ENCODE results near the gene TMEM141.
"Not testable (repeated sequence)": the region's sequence is repeated elsewhere in the genome, so short reads cannot be mapped to it uniquely, and the experiment has no call there.

Gene TMEM141

DNA sequence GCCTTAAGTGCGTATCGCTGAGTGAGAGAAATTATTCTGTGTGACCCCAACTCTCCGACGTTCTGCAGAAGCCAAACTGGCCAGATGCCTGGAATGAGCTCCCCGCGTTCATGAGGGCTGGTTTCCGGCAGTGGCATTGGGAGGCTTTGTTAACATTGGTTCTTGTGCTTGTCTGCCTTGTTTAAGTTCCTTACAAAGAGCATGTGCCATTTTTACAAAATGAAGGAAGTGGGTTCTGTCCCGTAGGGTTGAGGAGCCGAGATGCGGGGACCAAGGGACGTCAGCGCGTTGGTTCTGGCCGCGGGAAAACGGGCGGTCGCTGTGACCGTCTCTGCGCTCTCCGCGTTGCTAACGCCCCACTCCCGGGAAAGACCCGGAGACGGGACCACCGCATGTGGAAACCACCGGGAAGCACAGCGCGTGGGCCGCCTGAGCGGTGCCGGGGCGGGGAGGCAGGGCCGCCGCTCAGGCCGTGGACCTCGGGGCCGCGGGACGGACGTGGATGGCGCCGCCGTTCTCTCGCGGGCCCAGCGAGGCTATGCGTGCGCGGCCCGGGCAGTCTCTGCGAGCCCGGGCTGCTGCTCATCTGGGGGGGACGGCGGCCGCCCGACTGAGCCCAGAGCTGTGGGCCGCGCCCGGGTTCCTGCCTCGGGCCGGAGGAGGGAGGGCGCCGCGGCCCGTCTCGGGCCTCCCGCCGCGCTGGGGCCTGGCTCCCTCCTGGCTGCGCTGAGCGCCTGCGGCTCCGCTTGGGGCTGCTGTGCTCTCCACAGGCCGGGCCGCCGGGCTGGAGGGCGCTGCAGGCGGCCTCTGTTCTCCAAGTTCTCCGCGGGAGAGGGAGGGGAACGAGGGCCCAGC lies 30.1 kb downstream of the TMEM141 start:
- peak; percentile 42 for DNase-seq

DNA sequence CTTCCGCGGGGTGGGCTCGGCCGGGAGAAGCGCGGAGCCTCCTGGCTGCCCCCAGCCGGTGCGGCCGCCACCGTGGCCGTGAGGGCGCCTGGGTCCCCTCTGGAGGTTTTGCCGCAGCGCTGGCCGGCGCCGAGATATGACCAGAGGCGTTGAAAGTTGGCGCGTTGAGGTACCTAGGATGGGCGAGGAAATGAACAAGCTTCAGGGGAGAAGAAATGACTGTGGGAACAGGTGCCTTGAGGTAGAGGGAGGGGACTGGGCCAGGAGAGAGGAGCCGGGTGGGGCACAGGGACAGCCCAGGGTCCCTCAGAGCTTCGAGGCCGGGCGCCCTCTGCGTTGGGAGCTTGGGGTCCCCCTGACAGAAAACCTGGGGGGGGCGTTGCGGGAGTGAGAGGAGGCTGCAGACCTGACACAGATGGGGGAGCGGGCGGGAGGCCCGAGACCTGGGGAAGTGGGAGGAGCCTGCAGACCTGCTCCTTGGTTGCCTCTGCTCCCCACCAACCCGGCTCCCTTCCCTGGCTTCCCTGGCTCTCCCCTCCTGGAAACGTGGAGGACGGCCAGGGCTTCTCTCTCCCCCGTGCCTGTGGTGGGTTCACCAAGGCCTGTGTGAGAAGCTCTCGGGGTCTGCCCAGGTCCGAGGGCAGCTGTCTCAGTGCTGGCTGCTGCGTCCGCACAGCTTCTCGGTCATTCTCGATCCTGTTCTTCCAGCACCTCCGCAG lies 30.8 kb downstream of the TMEM141 start:
- peak; percentile 23 for DNase-seq

DNA sequence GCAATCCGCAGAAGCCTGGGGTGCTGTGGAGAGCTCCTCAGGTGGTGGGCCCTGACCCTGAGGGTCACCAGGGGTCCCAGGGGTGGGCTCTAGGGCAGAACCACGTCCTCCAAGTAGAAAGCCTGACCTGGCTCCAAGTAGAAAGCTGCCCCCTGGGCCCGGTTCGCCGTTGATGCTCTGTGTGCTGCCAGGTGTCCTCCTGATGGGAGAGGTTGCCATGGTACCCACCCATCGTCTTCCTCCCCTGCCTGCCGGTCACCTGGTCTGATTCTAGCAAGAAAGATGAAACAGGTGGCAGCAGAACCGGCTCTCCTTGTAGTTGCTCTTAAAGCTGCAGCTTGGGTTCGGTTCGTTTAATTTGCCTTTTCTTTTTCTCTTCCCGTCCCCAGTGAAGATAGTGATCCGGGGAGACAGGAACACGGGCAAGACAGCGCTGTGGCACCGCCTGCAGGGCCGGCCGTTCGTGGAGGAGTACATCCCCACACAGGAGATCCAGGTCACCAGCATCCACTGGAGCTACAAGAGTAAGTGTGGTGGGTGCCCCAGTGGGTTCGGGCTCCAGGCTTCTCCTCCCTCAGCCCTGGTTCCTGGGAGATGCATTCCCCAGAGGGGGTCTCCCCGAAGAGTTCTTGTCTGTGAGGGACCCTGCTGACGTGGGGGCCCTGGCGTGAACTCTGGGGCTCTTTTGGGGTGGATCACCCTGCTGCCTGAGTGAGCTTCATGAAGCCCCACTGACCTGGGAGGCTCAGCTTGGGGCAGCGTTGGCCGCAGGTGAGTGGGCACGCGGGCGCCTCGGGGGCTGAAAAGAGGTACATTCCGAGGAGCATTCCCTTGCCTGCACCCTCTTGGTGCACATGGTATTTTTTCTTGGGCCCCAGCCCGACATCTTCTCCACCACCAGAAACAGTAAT lies 32.2 kb downstream of the TMEM141 start:
- no peak for DNase-seq

DNA sequence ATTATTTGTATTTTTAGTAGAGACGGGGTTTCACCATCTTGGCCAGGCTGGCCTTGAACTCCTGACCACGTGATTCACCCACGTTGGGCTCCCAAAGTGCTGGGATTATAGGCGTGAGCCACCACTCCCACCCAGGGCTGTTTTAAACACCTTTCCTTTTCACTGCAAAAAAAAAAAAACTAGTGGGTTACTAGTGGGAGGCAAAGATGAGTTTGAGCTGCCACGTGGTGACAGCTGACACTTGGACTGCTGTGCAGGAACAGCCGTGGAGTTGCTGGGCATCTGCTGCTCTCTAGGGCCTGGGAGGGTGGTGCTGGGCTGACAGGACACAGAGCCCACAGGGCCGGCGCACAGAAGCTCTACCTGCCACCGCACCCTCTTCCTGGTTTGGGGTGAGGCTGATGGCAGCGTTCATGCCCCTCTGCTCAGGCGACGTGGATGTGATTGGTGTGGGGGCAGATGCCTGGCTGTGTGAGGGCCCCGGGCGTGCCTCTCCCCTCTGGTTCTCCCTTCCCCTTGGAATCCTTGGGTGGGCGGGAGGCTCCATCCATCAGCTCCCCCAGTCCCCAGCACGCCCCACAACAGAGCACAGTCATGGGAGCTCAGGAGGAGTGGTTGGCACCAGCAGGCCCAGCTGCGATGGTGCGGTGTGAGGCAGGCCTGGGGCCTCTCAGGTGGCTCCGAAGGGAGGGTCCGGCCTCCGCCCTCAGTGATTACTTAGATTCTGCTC lies 33.5 kb downstream of the TMEM141 start:
- peak; percentile 20 for DNase-seq

DNA sequence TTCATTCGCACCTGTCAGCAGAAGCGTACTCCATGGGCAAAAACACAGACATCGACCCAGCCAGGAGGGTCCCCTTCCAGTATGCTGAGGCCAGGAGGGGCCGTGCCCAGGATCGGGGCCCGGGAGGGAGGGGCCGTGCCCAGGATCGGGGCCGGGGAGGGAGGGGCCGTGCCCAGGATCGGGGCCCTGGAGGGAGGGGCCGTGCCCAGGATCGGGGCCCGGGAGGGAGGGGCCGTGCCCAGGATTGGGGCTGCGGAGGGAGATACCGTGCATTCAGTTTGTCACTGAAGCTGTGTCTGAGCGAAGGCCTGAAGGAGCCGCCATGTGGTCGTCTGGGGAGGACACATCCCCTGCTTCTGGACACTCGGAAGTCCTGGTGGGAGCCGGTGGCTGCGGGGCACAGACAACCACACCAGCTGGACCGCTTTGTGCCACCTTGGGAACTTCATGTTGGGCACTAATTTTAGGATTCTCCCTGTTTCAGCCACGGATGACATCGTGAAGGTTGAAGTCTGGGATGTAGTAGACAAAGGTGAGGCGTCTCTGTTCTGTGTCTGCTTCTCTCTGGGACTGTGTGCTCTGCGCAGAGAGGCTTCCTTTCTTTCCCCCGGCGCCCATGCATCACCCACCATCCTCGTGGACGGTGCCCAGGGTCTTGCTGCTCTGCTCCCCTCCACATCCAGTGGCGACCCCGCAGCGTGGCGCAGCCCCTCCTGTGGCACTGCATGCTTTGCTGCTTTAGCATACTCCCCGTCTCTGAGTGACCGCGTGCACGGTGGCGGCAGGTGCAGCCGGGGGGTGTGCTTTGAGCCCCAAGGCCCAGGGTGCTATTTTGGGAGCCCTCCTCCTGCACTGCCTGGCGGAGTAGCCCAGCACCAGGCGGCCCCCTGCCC lies 34.4 kb downstream of the TMEM141 start:
- peak; percentile 23 for DNase-seq

DNA sequence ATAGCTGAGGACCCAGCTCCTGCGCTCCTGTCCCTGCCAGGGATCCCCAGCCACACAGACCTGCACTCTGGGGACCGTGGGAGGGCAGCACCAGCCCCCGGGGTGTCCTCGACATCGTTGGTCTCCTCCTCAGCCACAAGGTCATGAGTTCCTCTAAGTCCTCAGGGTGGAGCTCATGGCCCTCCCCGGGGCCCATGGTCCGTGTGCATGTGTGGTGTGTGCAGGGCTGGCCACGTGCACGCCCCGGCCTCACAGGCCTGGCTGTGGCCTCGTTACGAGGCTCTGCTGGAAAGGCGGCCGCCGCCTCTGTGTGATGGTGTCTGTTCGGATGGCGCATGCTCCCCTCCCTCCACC lies 35.0 kb downstream of the TMEM141 start:
- DNase-seq = no peak

DNA sequence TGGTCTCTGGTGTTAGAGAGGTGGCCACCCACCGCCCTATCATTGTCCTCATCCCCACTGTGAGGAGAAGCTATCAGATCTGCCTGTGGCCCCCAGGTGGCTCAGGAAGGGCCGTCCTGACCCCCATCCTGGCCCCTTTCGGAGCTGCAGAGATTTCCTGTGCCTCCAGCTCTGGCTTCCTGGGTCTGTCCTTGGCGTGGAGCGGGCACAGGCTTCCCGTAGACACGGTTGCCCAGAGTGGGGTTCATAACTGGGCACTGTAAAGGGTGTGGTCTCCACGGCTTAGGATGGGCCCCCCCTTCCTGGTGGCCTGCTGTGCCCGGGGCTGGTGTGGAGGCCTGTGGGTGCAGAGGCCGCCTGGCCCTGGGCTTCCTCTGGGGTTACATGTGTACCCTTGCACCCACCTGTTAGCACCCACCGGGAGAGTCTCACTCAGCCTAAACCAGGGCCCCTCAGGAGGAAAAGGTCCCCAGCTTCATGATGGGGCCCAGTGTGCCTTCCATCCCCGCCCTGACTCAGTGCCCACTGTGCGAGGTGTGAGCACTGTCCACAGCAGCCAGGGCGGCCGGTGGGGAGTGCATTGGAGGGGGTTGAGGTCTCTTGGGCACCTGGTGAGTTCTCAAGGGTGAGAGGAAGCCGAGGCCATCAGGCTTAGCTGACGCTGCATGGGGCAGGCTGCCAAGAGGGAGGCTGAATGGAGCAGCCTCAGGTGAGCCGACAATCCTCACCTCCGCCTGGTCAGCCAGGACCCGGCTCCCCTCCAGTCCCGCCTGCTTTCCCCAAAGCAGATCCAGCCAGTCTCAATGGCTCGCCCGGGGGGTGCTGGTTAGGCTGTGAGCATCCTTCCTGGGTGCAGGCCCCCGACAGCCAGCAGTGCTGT lies 35.8 kb downstream of the TMEM141 start:
- DNase-seq = peak; percentile 21

DNA sequence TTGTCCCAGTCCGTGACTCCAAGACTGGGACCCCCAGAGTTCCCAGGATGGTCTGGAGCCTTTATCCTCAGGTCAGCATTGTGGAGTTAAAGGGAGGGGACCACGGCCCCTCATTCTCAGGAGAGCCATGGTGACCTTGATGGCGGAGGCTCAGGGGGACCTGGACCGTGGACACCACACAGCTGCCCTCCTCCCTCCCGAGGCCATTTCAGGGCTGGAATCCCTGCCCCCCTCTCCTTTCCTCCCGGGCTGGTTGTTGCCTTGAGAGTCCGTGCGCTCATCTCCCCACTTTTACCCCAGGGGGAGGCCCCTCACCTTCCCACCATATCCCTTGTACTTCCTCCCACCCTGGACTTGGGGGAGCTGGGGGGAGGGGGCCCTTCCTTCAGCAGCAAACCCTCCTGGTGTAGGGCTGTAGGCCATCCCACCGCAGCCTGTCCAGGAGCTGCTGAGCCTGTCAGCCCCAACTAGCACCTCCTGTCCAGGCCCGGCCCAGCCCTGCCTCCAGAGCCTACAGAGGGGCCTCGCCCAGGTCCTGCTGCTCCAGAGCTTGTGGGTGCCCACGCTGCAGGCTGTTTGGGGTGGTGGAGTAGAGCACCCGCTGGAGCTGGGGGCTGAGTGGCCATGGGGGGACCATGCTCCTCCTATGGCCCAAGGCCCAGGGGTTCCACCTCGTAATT lies 36.8 kb downstream of the TMEM141 start:
- DNase-seq = no peak

DNA sequence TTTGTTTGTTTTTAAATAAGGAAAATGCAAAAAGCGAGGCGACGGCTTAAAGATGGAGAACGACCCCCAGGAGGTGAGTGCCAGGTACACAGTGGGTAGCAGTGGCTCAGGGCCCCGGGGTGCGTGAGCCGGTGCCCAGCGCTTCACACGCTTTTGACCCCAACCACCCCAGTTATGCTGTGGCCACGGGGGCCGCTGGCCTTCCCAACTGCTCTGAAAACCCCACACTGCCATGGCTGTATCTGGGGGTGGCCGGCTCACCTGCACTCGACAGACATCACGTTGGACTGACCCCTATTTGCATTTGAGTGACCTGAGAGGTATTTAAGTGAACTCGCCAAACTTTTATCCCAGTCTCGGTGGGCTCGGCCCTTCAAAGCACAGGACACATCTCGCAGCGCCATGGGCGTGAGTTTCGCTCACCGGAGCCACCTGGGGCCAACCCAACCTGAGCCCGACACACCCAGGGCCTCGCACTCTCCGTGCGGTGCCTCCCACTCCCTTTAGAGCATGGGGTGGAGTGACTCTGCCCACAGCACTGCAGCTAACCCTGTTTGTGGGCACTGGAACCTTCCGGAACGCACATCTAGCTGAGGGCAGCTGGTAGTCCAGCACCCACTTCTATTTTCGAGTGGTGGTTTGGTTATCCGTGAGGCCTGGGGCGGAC lies 37.5 kb downstream of the TMEM141 start:
- no peak for DNase-seq

DNA sequence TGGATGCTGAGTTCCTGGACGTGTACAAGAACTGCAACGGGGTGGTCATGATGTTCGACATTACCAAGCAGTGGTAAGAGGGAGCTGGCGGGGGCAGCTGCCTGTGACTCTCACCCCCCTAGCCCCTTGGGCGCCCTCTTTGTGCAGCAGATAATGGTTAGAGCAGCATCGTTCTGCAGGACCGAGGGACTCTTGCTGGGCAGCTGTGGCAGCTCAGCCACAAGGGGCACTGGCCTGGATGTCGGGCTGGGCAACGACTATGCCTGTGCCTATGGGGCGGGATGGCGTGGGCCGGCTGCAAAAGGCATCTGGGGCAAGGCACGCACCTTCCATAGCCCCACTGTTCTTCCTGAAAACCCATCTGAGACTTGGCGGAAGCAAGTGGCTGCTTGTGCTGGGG lies 38.3 kb downstream of the TMEM141 start:
- no peak for DNase-seq

DNA sequence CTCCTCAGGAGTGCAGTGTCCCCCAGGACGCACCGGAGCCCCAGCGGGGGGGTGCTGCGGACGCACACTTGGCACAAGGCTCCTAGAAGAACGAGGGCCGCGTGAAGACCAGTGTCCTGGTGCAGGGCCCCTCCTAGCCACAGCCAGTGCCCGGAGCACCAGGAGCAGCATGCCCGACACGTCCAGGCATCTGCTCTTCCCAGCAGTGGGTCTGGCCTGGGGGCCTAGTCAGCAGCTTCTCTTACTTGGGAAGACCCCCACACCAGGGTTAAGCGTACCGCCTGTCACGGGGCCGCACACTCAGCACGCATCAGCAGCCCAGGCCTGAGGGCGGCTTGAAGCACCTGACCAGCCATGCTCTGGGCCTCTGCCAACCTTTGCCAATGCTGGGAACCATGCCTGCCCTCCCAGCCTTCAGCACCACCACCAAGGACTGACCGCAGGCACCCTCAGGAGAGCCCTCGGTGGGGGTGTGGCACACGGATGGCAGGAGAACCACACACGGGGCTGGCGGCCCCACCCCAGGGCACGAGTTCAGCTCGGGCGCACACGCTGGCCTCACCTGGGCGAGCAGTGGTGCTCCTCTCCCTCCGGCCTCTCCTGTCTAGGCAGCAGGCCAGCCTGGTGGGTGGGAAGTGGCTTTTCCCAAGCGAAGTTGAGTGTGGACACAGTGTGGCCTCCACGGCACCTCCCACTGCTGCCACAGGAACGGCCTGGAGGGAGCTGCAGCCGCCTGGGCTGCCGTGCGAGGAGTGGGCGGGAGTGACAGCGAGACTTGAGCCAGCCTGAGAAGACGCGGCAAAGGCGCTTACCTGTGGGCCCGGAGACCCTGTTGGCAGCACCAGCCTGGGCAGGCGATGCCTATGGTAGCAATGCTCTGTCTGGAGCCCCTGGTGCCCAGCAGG lies 39.1 kb downstream of the TMEM141 start:
- DNase-seq = peak; percentile 23

DNA sequence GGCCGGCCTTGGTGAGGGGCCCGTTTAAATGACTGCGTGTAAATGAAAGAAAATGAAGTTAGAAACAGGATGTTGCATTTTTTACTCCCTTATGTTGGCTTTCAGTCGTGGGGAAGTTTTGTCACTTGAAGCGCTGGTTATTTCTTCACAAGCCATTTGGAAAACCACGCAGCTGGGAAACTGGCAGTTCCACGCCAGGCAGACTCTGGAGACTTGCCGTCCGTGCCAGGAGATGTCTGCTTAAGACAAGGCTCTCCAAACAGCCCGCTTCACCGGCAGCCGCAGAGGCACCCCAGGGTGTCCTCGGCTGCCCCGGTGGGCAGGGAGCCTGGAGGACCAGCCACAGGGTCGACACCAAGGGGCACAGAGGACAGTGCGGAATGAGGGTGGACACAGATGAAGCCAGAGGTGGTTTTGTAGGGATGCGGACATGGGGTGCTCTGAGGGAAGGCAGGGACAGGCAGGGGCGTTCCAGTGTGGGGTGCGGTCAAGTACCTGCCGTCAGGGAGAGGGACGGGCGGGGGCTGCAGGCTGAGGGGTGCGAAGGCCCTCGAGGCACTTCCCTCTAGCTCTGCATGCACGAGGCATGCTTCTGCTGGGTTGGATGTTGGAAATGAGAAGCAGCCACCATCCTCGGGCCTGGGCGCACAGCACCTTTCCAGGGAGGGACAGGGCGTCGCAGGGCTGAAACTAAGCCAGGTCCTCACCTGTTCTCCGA lies 40.0 kb downstream of the TMEM141 start:
- DNase-seq = no peak

DNA sequence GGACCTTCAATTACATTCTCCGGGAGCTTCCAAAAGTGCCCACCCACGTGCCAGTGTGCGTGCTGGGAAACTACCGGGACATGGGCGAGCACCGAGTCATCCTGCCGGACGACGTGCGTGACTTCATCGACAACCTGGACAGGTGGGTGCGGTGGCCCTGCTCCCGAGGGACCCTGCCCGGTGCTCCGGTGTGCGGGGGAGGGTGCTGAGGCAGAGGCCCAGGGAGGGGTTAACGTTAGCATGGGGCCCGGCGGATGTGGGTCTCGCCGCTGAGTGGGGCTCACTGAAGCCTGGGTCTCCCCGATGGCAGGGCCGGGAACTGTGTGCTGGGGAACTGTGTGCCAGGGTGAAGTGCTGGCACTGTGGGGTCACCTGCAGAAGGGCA lies 40.6 kb downstream of the TMEM141 start:
- no peak for DNase-seq

DNA sequence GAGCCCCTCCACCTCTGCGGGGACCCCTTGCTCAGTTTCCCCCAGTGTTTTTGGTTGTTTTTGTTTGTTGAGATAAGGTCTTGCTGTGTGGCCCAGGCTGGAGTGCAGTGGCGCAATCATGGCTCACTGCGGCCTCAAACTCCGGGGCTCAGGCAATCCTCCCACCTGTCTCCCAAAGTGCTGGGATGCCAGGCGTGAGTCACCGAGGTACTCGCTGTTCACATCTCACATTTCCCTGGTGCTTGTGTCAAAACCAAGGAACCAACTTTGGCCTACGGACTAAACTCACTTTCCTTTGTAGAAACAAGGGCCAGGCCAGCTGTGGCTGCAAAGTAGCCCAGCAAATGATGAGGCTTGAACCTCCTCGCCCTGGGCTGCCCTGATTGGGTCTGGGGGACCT lies 41.4 kb downstream of the TMEM141 start:
- DNase-seq = no peak

DNA sequence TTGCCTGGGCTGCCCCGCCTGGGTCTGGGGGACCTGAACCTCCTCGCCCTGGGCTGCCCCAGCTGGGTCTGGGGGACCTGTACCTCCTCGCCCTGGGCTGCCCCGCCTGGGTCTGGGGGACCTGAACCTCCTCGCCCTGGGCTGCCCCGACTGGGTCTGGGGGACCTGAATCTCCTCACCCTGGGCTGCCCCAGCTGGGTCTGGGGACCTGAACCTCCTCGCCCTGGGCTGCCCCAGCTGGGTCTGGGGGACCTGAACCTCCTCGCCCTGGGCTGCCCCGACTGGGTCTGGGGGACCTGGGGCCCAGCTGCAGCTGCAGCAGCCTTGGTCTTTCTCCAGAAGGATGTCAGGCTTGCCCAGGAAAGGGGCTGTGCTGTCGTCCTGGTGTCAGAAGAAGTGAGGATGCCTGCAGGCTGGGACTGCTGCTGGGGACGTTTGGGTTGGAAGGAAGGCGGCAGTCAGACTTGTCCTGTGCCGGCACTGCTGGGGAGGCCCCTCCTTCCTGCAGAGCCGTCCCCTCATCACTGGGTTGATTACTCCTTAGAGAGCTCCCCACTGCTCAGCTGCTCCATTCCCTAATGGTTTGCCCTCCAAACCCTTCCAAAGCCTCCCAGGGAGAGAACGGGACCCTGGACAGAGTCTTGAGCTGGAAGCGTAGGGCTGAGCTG lies 42.4 kb downstream of the TMEM141 start:
- DNase-seq = not testable (repeated sequence)

DNA sequence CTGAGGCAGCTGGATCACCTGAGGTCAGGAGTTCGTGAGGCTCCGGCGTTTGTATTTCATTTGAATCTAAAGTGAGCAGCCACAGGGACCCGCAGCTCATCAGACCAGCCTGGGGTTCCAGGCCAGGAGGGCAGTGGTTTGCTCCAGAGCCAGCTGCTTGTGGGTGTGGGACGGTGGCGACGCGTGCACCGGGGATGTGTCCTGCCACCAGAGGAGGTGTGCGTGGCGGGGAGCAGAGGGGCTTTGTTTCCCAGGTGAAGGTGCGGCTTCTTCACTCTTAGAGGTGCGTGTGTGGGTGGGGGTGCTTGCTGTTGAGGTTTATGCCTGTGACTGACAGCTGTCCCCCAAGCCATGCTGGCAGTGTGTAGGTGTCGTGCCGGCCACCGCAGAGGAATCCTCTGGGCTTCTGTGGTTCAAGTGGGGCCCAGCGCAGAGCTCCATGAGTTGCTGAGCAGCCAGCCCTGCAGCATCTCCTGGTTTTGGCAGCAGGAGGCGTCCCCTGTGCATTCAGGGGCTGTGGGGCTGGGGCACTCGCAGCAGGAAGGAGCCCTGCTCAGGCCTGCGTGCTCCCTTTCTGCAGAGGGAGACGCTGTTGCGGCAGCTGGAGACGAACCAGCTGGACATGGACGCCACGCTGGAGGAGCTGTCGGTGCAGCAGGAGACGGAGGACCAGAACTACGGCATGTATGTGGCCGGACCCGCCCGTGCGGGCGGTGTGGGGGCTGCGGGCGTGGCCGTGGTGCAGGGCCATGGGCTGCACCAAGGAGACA lies 44.2 kb downstream of the TMEM141 start:
- peak; percentile 20 for DNase-seq

All from right hindlimb (tissue), 1 donor.